ENCODE measurements around the gene GPHN.

GPHN gene

DNA sequence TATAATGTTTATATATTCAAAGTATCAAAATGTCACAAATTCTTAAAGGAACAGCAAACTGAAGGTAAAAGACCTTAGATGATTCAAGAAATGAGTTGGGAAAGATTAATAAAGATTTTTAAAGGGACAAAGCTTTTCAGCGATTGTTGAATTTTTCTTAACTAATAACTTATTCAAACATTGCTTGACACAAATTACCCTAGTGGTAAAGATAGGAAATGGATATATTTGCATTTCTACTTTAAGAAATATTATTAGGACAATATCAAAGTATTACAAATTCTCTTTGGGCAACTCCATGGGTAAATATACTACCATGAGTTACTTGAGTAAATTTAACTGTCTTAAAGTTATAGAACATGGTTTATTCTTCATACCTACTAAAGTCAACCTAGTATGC, 415.3 kb downstream of the GPHN start:
- no peak for FAIRE-seq
- DNase-seq (ENCODE audit: insufficient read length), result no peak
- TF ChIP-seq TAF1 (IDR thresholded peaks at IDR 0.05; ENCODE audit: borderline replicate concordance, low read depth, low read length), result no peak
- no peak for TF ChIP-seq POLR2AphosphoS5 (IDR thresholded peaks at IDR 0.05; ENCODE audit: low read depth, low read length)
- TF ChIP-seq POLR2A (IDR thresholded peaks at IDR 0.05; ENCODE audit: low read depth, low read length), result no peak

DNA sequence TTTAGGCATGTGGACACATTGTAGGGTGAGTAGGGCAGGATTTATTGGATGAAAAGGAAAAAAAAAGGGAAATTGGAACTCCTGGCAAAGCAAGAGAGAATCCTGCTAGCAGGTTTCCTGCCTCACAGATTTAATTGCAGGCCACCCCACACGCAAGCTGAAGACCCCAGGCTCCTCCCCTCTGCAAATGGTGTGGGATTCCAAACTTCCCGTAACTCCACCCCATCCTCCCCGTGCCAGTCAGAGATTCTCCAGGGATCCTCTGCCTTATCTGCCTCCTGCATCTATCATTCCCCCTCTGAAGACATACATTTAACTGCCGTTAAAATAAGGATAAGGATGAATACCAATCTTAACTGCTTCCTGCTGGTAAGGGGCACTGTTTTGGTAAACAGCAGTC, 431.5 kb downstream of the GPHN start:
- TF ChIP-seq POLR2AphosphoS5 (IDR thresholded peaks at IDR 0.05; ENCODE audit: low read depth, low read length) (no peak), POLR2A (IDR thresholded peaks at IDR 0.05; ENCODE audit: low read depth, low read length) (no peak)
- no peak for FAIRE-seq

DNA sequence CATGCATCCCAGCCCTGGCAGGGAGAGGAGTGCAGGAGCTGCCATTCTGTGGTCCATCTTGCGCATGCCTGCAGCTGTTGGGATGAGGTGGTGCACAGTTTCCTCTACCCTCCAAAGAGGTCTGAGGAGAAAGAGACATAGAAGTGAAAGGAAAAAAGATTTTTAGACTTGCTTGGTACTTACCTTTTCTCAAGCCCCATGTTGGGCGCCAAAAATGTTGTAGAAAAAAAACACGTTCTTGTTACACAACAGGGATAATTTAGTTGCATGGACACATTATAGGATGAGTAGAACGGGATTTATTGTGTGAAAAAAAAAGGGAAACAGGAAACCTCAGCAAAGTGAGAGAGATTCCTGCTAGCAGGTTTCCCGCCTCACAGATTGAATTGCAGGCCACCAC, 436.9 kb downstream of the GPHN start:
- DNase-seq (ENCODE audit: insufficient read length), result no peak
- TF ChIP-seq POLR2AphosphoS5 (IDR thresholded peaks at IDR 0.05; ENCODE audit: low read depth, low read length) (no peak), TAF1 (IDR thresholded peaks at IDR 0.05; ENCODE audit: borderline replicate concordance, low read depth, low read length) (no peak), POLR2A (IDR thresholded peaks at IDR 0.05; ENCODE audit: low read depth, low read length) (no peak)
- FAIRE-seq, result no peak

More for the DNA sequence above, 431.5 kb downstream of the GPHN start:
- no peak for DNase-seq (ENCODE audit: insufficient read length)

DNA sequence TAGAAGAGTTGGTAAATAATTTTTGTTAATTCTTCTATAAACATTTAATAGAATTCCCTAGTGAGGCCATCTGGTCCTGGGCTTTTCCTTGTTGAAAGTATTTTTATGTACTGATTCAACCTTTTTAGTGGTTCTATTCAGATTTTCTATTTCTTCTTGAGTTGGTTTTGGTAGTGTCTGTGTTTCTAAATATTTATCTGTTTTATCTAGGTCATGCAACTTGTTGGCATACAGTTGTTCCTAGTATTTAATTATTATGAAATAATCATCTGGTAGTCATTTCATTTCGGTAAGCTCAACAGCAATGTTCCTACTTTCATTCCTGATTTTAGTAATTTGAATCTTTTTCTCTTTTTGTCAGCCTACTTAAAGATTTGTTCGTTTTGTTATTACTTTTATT, 447.2 kb downstream of the GPHN start:
- DNase-seq (ENCODE audit: insufficient read length) (no peak), FAIRE-seq (no peak)

DNA sequence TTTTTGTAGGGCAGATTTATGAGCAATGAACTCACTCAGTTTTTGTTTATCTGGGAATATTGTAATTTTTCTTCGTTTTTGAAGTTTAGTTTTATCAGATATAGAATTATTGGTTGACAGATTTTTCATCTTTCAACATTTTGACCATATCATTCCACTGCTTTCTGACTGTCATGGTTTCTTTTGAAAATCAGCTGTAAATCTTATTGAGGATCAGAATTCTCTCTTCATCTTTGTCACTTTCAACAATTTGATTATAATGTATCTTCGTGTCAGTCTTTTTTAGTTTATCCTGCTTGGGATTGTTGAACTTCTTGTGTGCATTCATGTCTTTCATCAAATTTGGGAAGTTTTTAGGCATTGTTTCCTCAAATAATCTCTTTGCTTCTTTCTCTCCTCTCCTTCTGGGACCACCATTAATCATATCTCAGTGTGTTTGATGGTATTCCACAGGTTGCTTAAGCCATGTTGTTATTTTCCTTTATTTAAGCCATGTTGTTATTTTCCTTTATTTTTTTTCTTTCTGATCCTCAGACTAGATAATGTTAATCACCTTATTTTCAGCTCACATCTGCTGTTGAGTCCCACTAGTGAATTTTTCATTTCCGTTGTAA, 451.6 kb downstream of the GPHN start:
- DNase-seq (ENCODE audit: insufficient read length), result no peak
- TF ChIP-seq TAF1 (IDR thresholded peaks at IDR 0.05; ENCODE audit: borderline replicate concordance, low read depth, low read length) (no peak), POLR2AphosphoS5 (IDR thresholded peaks at IDR 0.05; ENCODE audit: low read depth, low read length) (no peak), POLR2A (IDR thresholded peaks at IDR 0.05; ENCODE audit: low read depth, low read length) (no peak)
- FAIRE-seq, result no peak

More for the DNA sequence above, 447.2 kb downstream of the GPHN start:
- TF ChIP-seq POLR2A (IDR thresholded peaks at IDR 0.05; ENCODE audit: low read depth, low read length), result no peak
- TF ChIP-seq POLR2AphosphoS5 (IDR thresholded peaks at IDR 0.05; ENCODE audit: low read depth, low read length), result no peak
- TF ChIP-seq TAF1 (IDR thresholded peaks at IDR 0.05; ENCODE audit: borderline replicate concordance, low read depth, low read length), result no peak

DNA sequence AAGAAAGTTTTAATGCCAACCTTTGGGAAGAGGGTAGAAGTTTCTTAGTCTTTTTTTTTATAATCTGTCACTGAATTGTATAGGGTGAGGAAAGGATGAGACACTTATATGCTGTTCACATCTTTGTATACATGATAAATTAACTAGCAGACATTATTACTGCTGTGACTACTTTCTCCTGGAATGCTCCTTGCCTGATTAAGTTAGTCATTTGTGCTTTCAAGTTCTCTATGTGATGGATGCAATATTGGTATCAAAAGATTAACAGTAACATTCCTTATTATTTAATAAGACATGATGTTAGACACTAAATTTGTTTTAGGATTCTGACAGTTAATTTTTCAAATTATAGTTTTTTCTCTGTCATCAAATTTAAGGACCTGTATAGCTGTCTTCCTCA, 457.9 kb downstream of the GPHN start:
- DNase-seq (ENCODE audit: insufficient read length) (no peak), FAIRE-seq (no peak)
- TF ChIP-seq TAF1 (IDR thresholded peaks at IDR 0.05; ENCODE audit: borderline replicate concordance, low read depth, low read length), result no peak
- TF ChIP-seq POLR2A (IDR thresholded peaks at IDR 0.05; ENCODE audit: low read depth, low read length), result no peak
- no peak for TF ChIP-seq POLR2AphosphoS5 (IDR thresholded peaks at IDR 0.05; ENCODE audit: low read depth, low read length)

DNA sequence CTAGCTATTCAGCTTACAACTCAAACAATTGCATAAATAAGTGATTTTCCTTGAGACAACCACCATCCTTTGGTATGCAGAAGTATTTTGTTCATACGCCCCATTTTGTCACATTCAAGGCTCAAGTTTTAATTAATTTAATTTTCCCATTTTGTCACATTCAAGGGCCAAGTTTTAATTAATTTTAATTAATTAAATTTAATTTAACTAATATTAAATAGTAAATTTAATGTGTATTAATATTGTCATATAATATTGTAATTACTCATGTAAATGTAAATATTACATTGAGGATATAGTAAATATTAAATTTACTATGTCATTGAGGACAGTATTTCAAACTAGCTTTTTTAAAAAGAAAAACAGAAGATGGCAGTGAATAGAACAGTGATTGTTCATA, 464.5 kb downstream of the GPHN start:
- no peak for TF ChIP-seq TAF1 (IDR thresholded peaks at IDR 0.05; ENCODE audit: borderline replicate concordance, low read depth, low read length)
- no peak for TF ChIP-seq POLR2AphosphoS5 (IDR thresholded peaks at IDR 0.05; ENCODE audit: low read depth, low read length)
- no peak for TF ChIP-seq POLR2A (IDR thresholded peaks at IDR 0.05; ENCODE audit: low read depth, low read length)
- no peak for DNase-seq (ENCODE audit: insufficient read length)
- FAIRE-seq, result no peak

DNA sequence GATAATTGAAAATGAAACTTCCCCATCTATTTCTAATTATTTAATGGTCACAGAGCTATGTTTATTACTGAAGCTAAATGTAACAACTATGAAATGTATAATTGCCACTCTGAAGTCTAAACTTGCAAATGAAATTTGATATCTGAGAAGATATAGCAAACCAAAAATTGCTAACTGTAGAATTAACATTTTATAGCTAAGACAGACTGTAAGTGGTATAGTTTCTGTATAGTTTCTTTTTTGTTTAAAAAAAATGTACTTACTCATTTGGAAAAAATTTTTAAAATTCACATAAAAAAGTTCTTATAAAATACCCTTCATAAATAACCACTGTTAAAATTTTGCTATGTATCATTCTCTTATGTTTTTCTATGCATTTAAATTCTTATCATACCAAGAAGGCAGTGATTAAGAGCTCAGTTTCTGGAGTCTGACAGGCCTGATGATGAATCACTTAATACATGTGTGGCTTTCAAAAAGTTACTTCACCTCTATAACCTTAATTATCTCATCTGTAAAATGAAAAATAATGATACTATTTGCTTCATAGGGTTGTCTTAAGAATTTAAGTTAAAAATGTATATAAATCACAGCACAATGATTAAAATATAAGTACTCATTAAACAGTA, 466.6 kb downstream of the GPHN start:
- TF ChIP-seq POLR2A (IDR thresholded peaks at IDR 0.05; ENCODE audit: low read depth, low read length) (no peak), TAF1 (IDR thresholded peaks at IDR 0.05; ENCODE audit: borderline replicate concordance, low read depth, low read length) (no peak), POLR2AphosphoS5 (IDR thresholded peaks at IDR 0.05; ENCODE audit: low read depth, low read length) (no peak)
- FAIRE-seq, result no peak
- no peak for DNase-seq (ENCODE audit: insufficient read length)

DNA sequence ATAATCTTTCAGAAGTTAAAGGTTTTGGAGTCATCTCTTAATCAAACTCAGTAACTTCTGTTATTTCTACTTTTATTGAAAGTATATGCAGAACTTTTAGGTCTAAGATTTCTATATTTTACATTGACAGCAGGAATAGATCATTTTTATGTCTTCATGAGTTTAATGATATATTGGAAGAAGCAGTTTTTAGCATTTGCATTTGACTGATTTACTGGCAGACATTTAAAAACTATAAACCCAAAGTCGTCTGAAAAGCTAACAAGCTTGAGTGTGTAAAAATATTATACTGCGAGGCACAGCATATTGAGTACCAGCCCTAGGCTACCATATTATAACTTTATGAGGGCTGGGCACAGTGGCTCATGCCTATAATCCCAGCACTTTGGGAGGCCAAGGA, 467.3 kb downstream of the GPHN start:
- FAIRE-seq (no peak), DNase-seq (ENCODE audit: insufficient read length) (no peak)
- TF ChIP-seq POLR2A (IDR thresholded peaks at IDR 0.05; ENCODE audit: low read depth, low read length) (no peak), TAF1 (IDR thresholded peaks at IDR 0.05; ENCODE audit: borderline replicate concordance, low read depth, low read length) (no peak), POLR2AphosphoS5 (IDR thresholded peaks at IDR 0.05; ENCODE audit: low read depth, low read length) (no peak)

DNA sequence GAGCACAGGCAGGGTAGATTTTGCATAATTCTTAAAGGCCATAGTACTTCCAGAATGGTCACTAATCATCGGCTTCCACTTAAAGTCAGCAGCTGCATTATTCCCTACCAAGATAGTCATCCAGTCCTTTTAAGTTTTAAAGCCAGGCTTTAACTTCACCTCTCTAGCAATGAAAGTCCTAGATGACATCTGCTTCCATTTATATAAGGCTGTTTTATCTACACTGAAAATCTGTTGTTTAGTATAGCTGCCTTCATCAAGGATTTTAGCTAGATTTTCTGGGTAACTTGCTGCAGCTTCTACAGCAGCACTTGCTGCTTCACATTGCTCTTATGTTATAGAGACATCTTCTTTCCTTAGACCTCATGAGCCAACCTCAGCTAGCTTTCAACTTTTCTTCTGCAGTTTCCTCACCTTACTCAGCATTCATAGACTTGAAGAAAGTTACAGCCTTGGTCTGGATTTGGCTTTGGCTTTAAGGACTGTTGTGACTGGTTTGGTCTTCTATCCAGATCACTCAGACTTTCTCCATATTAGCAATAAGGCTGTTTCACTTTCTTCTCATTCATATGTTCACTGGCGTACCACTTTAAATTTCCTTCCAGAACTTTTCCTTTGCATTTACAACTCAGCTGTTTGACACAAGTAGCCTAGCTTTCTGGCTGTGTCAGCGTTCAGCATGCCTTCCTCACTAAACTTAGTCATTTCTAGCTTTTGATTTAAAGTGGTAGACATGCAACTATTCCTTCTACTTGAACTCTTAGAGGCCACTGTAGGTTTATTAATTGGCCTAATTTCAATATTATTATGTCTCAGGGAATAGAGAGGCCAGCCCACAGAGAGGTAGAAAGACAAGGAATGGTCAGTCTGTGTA, 471.4 kb downstream of the GPHN start:
- no peak for DNase-seq (ENCODE audit: insufficient read length)
- FAIRE-seq, result peak; percentile 44
- TF ChIP-seq TAF1 (IDR thresholded peaks at IDR 0.05; ENCODE audit: borderline replicate concordance, low read depth, low read length) (no peak), POLR2A (IDR thresholded peaks at IDR 0.05; ENCODE audit: low read depth, low read length) (no peak), POLR2AphosphoS5 (IDR thresholded peaks at IDR 0.05; ENCODE audit: low read depth, low read length) (no peak)

DNA sequence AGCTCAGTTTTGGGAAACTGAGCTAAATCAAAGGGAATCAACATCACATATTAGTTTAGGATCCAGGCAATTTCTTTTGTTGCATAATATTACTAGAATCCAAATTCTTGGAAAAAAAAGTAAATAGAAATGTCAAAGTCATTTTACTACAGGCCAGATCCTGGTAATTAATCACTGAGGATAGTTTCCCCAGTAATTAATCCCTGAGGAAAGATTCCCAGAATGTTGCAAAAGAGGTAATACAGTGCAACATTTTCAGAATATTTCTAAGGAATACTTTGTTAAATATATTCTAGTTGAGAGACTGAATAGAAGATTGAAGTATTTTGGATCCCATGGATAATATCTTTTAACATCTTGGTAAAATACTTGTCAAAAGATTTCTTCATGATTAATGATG, 474.3 kb downstream of the GPHN start:
- FAIRE-seq, result no peak
- DNase-seq (ENCODE audit: insufficient read length), result no peak
- TF ChIP-seq POLR2AphosphoS5 (IDR thresholded peaks at IDR 0.05; ENCODE audit: low read depth, low read length), result no peak
- no peak for TF ChIP-seq TAF1 (IDR thresholded peaks at IDR 0.05; ENCODE audit: borderline replicate concordance, low read depth, low read length)
- TF ChIP-seq POLR2A (IDR thresholded peaks at IDR 0.05; ENCODE audit: low read depth, low read length), result no peak
